Natural killer cell (primary cell): ENCODE measurements around the gene PLXNB1. TPM values are rescaled to one million over a fixed set of nuclear protein-coding genes. Genes with fewer than 3 reads are reported as not detected.

ENCODE experiments used
- ATAC-seq, 3 donors: fragments of 150-1000 bp in 2 of 3; fragments of 200-7000 bp in 1 of 3; cut with Tn5 transposase; 1 replicate in 1 of 3; 2 replicates in 2 of 3; pipeline ENCODE4 v1.10.0; 2021; ENCODE audit warnings: mild to moderate bottlenecking in 2 of 3, moderate library complexity in 2 of 3
- DNase-seq, 2 donors: peaks; one replicate each; pipeline versions ENCODE4 v3.0.0 to v3.0.0-alpha.2; 2013 to 2021; ENCODE audit warnings: mixed read lengths in 1 of 2
- H3K27ac ChIP-seq: one replicate; pipeline ENCODE4 v1.5.1; 2013; ENCODE audit warnings: mild to moderate bottlenecking, low read length
- H3K27me3 ChIP-seq: one replicate; pipeline ENCODE4 v1.6.1; 2013; ENCODE audit warnings: low read length; ENCODE audit not compliant: control insufficient read depth, insufficient read depth
- H3K36me3 ChIP-seq: one replicate; pipeline ENCODE4 v1.6.1; 2013; ENCODE audit warnings: low read length; ENCODE audit not compliant: control insufficient read depth, insufficient read depth
- H3K4me1 ChIP-seq: one replicate; pipeline ENCODE4 v1.6.1; 2013; ENCODE audit warnings: low read length; ENCODE audit not compliant: control insufficient read depth, insufficient read depth
- H3K4me3 ChIP-seq: one replicate; pipeline ENCODE4 v1.5.1; 2013; ENCODE audit warnings: low read length
- H3K9me3 ChIP-seq: one replicate; pipeline ENCODE4 v1.6.1; 2013; ENCODE audit warnings: low read length; ENCODE audit not compliant: control insufficient read depth, insufficient read depth
- H3K27ac Mint-ChIP-seq, 2 donors: one replicate each; pipeline ENCODE4 v1.8.0; 2022; ENCODE audit warnings: mild to moderate bottlenecking in 2 of 2, mixed read lengths in 2 of 2, moderate library complexity in 1 of 2
- H3K27me3 Mint-ChIP-seq, 2 donors: one replicate each; pipeline ENCODE4 v1.8.0; 2022; ENCODE audit warnings: low read depth in 2 of 2, mixed read lengths in 2 of 2
- H3K36me3 Mint-ChIP-seq: one replicate; pipeline ENCODE4 v1.8.0; 2022; ENCODE audit warnings: mixed read lengths
- H3K4me1 Mint-ChIP-seq, 2 donors: one replicate each; pipeline ENCODE4 v1.8.0; 2022; ENCODE audit warnings: mixed read lengths in 2 of 2
- H3K4me3 Mint-ChIP-seq: one replicate; pipeline ENCODE4 v1.8.0; 2022; ENCODE audit warnings: mild to moderate bottlenecking, moderate library complexity, mixed read lengths
- H3K9me3 Mint-ChIP-seq, 2 donors: one replicate each; pipeline ENCODE4 v1.8.0; 2022; ENCODE audit warnings: mixed read lengths in 2 of 2
- CTCF ChIP-seq: fragments of 200-600 bp; IDR thresholded peaks from one replicate; pipeline ENCODE4 v1.8.0; 2022; ENCODE audit warnings: antibody characterized with exemption
- WGBS: methylation state at CpG from one replicate; pipeline ENCODE4 v1.1.7; 2013; ENCODE audit warnings: missing lambda C conversion rate; ENCODE audit not compliant: insufficient coverage; 5-methylcytosine and 5-hydroxymethylcytosine counted together
- intact Hi-C: fragments of 100-400 bp; cut with micrococcal nuclease; formaldehyde crosslinking; loops from one replicate; pipeline ENCODE4 v1.14.2; 2022
- total RNA-seq, 4 donors: library from RNA; stranded (reverse); fragments of 120-200 nt in 1 of 4; gene quantifications; one replicate each; pipeline versions ENCODE4 v1.2.3 to v1.2.4, GENCODE V29; 2013 to 2022

The PLXNB1 gene
- total RNA-seq, 3 donors from 2014 or later (not counting 1 experiment from before 2014, with no cell fraction given), result 4.3 to 5.0 (median 4.4) TPM

- TF ChIP-seq CTCF, result no peak
- H3K4me1 Mint-ChIP-seq, result peaks cover 44 to 58% of the 10 kb centered on the region in 2 donors
- Histone ChIP-seq H3K27ac (peak overlapping the region; percentile 98), H3K36me3 (peaks cover 27% of the 10 kb centered on the region), H3K4me3 (no peak overlapping the region), H3K4me1 (peaks cover 81% of the 10 kb centered on the region), H3K27me3 (no peaks in the 10 kb centered on the region), H3K9me3 (no peaks in the 10 kb centered on the region)
- no peak for DNase-seq
- no peak for ATAC-seq
- no peaks in the 10 kb centered on the region for H3K36me3 Mint-ChIP-seq
- H3K4me3 Mint-ChIP-seq, result peak overlapping the region; percentile 87
- no peaks in the 10 kb centered on the region for H3K9me3 Mint-ChIP-seq
- H3K27me3 Mint-ChIP-seq, result no peaks in the 10 kb centered on the region
- intact Hi-C loops, result loop anchor here (5.0 kb wide), 1 partner anchor 39 kb away; no protein-coding TSS in a partner anchor
- 96% methylated on average over 8 of the region's 8 CpGs for WGBS
- peak overlapping the region; percentile 97 to 99 for H3K27ac Mint-ChIP-seq
These were observed 38.4 kb upstream of the PLXNB1 start for GRCh38 chr3:48468329-48468731.

DNA sequence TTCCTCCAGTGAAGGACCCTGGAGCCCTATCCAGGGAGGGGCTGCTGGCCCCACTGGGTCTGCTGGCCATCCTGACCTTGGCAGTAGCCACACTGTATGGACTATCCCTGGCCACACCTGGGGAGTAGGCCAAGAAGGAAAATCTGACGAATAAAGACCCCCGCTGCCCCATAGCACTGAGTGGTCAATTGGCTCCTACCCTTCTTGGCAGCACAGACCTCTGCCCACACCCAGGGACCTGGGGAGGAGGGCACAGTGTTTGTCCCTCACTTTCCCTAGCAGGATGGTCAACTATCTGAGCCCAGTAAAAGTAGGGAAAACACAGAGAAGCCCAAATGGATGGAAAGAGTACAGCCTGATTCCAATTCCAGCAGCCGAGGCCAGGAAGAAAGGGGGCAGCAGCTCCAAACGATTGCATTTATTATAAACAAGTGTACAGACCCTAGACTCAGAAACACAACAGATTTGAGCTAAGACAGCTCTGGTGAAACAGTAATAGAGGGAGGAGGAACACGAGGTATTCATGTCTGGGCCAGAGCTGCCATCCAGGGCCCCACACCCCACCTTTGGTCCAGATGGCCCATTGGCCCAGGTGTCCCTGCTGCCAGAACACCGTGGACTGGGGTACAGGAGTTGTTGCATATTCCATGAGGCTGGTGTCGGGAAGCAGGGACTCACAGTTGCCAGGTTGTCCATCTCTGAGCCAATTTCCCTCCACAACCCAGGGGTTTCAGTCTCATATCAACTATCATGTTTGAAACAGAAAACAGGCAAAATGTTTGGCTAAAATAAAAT, 37.8 kb upstream of the PLXNB1 start:
- WGBS, result 87% methylated on average over 7 of the region's 7 CpGs
- H3K36me3 Mint-ChIP-seq, result no peaks in the 10 kb centered on the region
- peak overlapping the region; percentile 97 to 99 for H3K27ac Mint-ChIP-seq
- no peaks in the 10 kb centered on the region for H3K27me3 Mint-ChIP-seq
- H3K4me3 ChIP-seq, result no peak overlapping the region
- H3K27me3 ChIP-seq, result no peaks in the 10 kb centered on the region
- peaks cover 77% of the 10 kb centered on the region for H3K4me1 ChIP-seq
- H3K9me3 Mint-ChIP-seq, result no peaks in the 10 kb centered on the region
- peak overlapping the region; percentile 98 for H3K27ac ChIP-seq
- ATAC-seq (no peak), DNase-seq (no peak)
- H3K36me3 ChIP-seq, result peaks cover 27% of the 10 kb centered on the region
- no peaks in the 10 kb centered on the region for H3K9me3 ChIP-seq
- intact Hi-C loops, result loop anchor here (5.0 kb wide), 1 partner anchor 40 kb away; no protein-coding TSS in a partner anchor
- peak overlapping the region; percentile 87 for H3K4me3 Mint-ChIP-seq
- TF ChIP-seq CTCF, result no peak
- H3K4me1 Mint-ChIP-seq, result peaks cover 37 to 52% of the 10 kb centered on the region in 2 donors

DNA sequence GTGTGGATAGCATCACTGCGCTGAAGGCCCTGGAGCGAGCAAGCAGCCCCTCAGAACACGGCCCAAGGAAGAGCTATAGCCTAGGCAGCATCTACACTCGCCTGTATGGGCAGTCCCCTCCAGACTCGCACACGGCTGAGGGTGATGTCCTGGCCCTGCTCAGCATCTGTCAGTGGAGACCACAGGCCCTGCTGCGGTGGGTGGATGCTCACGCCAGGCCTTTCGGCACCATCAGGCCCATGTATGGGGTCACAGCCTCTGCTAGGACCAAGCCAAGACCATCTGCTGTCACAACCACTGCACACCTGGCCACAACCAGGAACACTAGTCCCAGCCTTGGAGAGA, 37.2 kb upstream of the PLXNB1 start:
- H3K27me3 Mint-ChIP-seq, result no peaks in the 10 kb centered on the region
- no peaks in the 10 kb centered on the region for H3K36me3 Mint-ChIP-seq
- ATAC-seq, result no peak
- H3K27me3 ChIP-seq, result no peaks in the 10 kb centered on the region
- H3K36me3 ChIP-seq, result peaks cover 27% of the 10 kb centered on the region
- 69% methylated on average over 9 of the region's 9 CpGs for WGBS
- H3K27ac Mint-ChIP-seq, result peak overlapping the region; percentile 97 to 99
- DNase-seq, result no peak
- peaks cover 72% of the 10 kb centered on the region for H3K4me1 ChIP-seq
- no peaks in the 10 kb centered on the region for H3K9me3 Mint-ChIP-seq
- H3K4me3 ChIP-seq, result peak overlapping the region; percentile 72
- no peaks in the 10 kb centered on the region for H3K9me3 ChIP-seq
- peak overlapping the region; percentile 98 for H3K27ac ChIP-seq
- peak overlapping the region; percentile 87 for H3K4me3 Mint-ChIP-seq
- H3K4me1 Mint-ChIP-seq, result peaks cover 36 to 51% of the 10 kb centered on the region in 2 donors
- no peak for TF ChIP-seq CTCF
- intact Hi-C loops, result loop anchor here (5.0 kb wide), 1 partner anchor 40 kb away; no protein-coding TSS in a partner anchor
